Ecto neural progenitor cell (in vitro differentiated cells): ENCODE data around the gene RPTOR.

Experiments used
- DNase-seq: peaks from one replicate; pipeline ENCODE4 v3.0.0-alpha.2; 2018; ENCODE audit warnings: low spot score

The RPTOR gene

DNA sequence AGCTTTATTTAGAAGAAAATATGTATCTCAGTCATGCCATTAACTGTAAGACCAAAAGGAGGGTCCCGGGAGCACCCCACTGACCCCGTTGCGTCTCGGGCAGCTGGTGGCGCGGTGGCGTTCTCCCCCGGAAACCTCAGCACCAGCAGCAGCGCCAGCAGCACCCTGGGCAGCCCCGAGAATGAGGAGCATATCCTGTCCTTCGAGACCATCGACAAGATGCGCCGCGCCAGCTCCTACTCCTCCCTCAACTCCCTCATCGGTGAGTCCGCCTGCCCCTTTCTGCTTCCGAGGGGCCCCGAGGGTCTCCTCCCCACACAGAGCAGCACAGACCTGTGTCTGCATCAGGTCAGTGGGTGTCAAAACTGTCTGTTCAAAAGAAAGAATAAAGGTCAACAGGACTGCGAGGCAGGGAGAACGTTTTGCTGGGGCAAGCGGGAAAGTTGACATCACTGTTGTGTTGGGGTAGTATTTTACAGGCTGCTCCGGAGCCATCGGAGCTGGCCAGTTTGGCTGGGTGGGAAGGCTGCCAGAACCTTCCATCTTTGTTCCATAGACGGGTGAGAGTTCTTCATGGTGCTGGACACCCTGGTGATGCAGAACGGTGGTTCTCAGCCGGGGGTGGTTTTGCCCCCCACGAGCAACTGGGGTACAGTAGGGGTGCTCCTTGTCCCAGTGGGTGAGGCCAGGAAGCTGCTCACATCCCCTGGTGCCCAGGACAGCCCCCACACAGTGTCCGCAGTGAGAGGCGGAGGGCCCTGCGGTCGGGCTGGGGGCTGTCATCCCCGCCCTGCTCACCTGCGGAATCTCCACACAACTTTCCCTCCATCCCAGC, 349.2 kb downstream of the RPTOR start:
- DNase-seq: no peak

DNA sequence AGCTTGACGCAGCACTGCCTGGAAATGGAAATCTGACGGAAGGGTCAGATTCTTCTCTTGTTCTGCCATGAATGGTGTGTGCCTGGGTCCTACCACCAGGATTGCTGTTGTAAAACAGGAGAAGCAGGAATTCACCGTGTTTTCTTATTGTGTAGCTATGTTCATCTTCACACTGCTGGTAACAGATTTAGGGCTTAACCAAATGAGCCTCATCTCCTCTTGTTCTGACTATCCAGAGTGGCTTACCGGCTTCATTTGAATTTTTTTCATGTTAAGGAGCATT, 349.7 kb downstream of the RPTOR start:
- DNase-seq: no peak

- DNase-seq: no peak
These were observed 350.1 kb downstream of the RPTOR start for GRCh38 chr17:80894726-80895125.

- DNase-seq: no peak
These were observed 350.7 kb downstream of the RPTOR start for GRCh38 chr17:80895366-80895765.

- no peak for DNase-seq
These were observed 354.1 kb downstream of the RPTOR start for GRCh38 chr17:80898716-80899115.

DNA sequence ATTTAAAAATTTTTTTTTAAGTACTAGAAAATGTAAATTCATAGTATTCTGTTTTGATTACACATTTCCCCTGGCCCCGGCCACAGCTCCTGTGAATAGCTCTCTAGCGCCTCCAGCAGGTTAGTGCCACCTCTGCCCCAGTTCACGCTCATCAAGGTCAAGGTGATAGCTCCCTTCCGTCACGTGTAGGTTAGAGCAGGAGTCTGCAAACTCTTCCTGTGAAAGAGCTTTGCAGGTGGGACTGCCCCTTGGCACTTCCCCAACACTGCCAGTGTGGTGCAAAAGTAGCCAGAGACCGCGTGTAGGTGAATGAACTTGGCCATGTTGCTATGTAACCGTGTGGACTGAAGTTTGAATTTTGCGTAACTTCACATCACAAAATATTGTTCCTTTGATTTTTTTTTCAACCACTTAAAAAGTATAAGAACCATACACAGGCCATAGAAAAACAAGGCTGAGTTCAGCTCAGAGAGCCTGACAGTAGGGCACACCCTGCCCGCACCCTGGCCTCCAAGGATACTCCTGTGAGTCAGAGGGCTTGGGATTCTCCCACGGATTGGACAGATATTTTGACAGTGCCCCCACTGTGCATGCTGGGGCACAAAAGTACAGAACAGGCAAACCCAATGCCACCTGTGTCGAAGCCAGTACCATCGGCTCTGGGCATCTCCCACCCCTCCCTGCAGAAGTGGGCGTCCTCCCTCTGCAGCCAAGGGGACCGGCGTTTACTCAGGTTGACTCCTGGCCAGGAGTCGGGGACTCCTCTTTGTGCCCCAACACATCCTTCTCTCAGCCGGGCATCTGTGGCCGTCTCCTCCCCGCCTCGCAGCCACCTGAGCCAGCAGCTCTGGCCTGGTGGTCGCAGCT, 355.0 kb downstream of the RPTOR start:
- DNase-seq: no peak

DNA sequence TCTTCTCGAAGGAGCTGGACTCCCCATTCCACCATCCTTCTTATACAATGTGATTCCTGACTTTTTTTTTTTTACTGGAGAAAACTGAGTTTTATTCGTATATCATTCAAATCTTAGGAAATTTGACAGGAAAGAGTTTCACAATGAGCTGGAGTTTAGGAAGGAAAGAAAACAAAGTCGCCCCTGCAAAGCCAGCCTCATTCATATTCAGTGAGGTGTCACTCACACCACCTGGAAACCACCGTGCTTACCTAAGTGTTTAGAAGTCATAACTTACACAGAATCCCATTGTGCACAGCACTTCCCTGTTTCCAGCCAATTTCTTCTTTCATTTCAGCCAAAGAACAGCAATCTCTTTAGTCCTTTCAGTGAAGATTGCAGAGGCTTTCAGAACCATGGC, 356.7 kb downstream of the RPTOR start:
- DNase-seq: no peak

DNA sequence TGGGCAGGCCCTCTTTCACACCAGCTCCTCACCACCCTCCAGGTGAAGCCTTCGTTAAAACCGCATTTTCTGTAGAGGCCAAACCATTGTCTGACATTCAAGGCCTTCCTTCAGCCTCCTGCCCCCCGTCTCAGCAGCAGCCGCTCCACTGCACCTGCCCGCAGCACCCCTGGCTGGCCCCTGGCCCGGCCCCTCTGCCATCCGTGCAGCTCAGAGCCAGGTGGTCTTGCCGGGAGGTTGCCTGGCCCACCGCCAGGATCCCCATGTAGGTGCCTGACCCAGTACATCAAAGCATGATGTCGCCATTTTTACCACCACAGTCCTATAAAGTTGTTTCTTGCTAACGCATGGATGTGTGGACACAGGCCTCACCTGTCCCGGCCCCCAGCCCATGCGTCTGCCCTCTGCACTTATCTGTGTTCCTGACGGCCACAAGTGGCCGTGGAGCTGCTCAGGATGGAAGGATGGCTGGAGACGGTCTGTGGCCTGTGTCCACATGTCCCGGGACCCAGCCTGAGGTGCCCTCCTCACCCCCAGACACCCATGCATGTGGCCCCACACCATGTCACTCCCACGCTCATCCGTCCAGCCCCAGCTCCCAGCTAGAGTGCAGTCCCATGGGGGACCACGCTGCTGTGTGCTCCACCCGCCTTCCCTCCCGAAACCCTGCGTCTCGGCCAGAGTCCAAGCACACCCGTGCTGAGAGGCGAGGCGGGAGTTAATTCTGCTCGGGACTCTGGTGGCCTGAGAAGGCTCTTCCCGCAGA, 357.7 kb downstream of the RPTOR start:
- DNase-seq: no peak

DNA sequence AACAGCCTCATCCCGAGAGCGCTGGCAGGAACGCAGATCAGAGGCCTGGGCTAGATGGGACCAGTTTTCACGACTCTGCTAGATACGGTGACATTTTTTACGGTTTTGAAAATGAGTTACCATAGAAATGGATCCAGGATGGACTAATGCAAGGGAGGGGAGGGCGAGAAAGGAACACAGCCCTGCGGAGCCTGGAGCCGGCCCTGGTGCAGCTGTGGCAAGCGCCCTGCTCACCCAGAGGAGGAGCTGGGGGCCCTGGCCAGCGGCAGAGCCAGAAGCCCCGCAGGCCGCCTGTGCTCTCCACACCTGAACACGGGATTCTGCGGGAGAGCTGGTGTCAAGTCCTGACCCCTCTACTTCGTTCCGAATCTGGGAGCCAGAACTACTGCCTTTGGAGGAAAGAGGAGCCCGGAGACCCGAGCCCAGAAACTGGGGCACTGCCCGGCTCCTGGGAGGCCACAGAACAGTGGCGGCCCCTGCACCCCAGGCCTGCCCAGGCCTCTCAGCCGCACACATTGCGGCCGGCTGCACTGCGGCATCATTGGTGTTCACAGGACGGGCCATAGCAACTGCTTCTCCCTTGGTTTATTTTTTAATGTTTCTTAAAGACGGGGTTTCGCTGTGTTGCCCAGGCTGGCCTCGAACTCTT, 358.4 kb downstream of the RPTOR start:
- DNase-seq: no peak

DNA sequence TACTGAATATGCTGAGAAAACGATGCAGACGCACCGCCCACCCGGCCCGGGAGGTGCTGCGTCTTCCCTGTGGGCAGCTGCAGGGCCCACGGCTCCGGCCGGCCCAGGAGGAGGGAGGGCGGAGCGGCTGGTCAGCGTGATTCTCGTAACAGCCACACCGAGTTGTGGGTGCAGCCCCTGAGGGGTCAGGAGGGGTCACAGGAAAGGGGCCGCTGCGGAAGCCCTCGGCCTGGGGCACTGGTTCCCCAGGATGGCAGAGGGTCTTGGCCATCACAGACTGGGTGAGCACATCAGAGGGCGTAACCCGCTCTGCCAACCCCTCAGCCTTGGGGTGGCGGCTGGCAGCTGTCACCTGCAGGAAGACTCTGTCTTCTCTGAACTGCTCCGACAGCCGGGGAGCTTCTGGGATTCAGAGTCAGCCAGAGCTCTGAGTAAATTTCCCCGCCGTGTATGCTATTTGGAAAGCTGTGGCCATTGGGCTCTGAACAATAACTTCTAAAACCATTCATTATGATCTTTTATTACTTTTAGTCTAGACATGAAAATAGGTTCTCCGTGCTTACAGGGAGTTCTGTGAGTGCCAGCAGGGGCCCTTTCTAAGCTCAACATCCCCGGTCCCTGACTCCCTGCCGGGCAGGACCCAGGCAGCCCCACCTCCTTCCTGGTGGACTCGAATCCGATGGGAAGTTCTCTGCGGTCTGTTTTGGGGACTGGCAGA, 359.6 kb downstream of the RPTOR start:
- DNase-seq: no peak

DNA sequence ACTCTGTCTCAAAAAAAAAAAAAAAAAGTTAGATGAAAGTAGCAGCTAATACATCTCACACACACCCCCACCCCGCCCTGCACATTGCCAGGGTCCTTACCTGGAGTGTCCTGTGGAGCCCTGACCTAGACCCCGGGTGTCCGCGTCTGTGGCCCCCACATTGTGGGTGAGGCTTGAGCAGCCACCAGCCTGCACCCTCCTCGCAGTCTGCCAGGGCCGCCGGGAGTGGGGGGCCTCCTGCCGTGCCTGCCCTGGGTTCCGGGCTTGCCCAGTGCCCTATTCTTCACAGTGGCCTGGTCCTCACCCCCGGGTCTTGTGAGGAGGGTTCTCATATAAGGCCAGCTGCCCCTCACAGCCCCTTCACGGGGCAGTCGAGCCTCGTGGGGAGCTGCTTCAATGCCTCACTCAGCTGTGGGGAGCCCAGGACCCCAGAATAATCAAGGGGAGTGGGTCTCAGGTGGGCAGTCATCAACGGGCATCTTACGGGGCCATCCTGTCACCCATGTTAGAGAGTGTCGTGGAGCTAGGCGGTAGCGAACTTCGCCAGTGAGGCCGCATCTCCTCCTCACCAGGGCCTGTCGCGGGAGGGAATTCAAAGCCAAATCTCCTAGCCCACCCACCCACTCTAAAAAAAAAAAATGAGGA, 361.1 kb downstream of the RPTOR start:
- DNase-seq: no peak

- no peak for DNase-seq
These were observed 362.0 kb downstream of the RPTOR start for GRCh38 chr17:80906364-80907259.

- no peak for DNase-seq
These were observed 362.6 kb downstream of the RPTOR start for GRCh38 chr17:80907281-80907680.

- DNase-seq: no peak
These were observed 363.6 kb downstream of the RPTOR start for GRCh38 chr17:80908211-80908610.

DNA sequence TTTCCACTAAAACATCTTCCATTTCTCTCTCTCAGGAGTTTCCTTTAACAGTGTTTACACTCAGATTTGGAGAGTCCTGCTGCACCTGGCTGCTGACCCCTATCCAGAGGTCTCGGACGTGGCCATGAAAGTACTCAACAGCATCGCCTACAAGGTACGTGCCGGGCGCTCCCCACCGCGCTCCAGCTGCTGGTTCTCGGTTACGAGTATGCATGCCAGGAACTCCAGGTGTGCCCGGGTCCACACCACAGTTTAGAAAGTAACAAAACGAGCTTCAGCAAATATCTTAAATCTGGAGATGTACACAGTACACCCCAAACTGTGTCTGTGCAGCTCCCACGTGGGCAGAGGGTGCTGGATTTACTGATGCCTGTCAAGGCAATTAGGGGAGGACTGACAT, 364.1 kb downstream of the RPTOR start:
- DNase-seq: no peak

GRCh38 chr17:80909635-80910034, 365.0 kb downstream of the RPTOR start:
- DNase-seq: no peak

DNA sequence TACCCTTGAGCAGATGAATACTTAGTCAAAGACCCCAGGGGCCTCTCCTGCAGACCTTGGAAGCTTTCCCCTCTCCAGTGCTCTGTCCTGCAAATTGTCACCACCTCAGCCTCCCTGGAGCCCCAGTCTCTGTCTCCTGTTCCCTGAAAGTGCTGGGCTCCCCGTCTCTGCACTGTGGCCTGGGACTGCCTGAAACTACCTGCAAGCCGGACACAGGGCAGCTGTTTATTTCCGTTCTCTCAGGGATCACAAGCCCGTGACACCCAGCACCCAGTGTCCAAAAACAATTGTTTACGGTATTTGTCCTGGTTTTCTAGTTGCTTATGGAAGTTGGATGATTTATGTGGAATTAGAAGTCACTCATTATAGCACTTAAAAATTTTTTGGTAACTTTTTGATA, 365.4 kb downstream of the RPTOR start:
- no peak for DNase-seq

DNA sequence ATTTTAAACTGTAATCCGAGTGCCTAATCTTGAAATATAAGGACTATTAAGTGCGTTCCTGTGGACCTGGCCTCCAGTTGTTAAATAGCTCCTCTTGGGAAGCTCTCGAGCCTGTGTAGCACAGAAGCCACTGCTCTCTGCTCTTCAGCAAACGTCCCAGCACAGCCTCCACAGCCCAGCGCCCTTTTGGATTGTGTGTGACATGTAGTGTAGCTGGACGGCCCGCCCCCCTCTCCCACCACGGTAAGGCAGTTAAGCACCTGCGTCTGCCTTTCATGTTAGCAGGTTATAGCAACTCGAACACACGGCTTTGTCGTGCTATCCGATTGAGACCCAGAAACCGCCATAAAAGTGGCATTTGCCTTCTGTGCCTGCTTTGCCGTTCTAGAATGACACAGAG, 367.8 kb downstream of the RPTOR start:
- DNase-seq: no peak

DNA sequence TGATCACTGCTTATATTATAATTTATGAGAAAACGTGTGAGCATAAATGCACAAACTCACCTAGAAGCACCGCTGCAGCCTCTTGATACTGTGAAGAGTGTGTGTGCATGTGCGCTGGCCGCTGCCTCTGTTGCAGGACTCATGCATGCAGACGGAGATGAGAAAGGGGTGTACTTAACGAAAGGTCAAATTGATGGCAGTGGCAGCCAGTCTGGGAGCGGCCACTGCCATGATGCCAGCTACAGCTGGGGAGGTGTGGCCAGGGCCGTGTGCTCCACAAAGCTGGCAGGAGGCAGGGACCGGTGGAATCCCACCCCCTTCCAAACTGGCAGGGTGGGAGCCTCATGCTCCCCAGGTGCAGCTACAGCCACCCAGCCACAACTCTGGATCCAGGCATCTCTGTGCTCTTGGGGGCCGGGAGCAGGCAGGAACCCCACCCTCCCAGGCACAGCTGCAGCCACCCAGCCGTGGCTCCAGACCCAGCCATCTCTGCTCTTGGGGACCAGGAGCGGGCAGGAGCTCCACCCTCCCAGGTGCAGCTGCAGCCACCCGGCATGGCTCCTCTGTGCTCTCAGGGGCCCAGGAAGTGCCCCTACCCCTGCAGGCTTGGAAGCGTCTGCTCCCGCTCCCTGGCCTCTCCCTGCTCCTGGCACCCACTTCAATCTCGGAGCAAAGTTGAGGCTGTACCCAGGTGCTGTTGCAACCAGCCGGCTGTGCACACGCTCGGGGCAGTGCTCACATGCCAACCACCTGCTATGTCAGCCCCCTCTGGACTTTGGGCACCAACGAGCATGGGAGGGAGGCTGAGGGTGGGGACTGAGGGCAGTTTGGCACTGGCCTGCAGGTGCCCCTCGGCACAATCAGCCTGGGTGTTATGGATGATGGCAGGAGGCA, 369.5 kb downstream of the RPTOR start:
- no peak for DNase-seq
